OCI-LY7 (cell line): ENCODE data around the gene AGBL4.

Experiments
- CTCF ChIP-seq: fragments of 200-600 bp; sonication (generic); conservative IDR thresholded peaks from 2 replicates; pipeline ENCODE4 v1.5.1; 2014; ENCODE audit warnings: mild to moderate bottlenecking, antibody characterized with exemption, low read length, moderate library complexity, mixed read lengths
- EZH2phosphoT487 ChIP-seq: fragments of 200-600 bp; sonication (generic); IDR thresholded peaks from 2 replicates; pipeline ENCODE4 v1.6.1; 2018; ENCODE audit warnings: low read depth, borderline replicate concordance, mild to moderate bottlenecking, mixed run types, antibody characterized with exemption, low read length, moderate library complexity, mixed read lengths

GRCh38 chr1:48831120-48831978 lies 1192.4 kb downstream of the AGBL4 start:
- no peak for TF ChIP-seq CTCF
- TF ChIP-seq EZH2phosphoT487: no peak
